ENCODE results near the gene RALGPS2.

DNA sequence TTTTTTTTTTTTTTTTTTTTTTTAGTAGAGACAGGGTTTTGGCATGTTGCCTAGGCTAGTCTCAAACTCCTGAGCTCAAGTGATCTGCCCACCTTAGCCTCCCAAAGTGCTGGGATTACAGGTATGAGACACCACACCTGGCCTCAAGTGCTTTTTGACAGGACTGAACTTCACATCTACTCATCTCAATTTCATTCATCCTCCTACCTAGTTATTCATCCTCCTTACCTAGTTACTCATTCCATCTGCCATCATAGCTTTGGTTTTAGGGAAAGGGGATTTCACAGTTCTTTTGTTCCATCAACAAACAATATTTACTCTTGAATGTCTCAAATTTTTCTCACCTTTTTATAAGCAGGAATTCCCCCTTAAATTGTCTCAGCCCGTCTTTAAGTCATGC is 38.6 kb upstream of the RALGPS2 start:
- TF ChIP-seq, protein P1, sequence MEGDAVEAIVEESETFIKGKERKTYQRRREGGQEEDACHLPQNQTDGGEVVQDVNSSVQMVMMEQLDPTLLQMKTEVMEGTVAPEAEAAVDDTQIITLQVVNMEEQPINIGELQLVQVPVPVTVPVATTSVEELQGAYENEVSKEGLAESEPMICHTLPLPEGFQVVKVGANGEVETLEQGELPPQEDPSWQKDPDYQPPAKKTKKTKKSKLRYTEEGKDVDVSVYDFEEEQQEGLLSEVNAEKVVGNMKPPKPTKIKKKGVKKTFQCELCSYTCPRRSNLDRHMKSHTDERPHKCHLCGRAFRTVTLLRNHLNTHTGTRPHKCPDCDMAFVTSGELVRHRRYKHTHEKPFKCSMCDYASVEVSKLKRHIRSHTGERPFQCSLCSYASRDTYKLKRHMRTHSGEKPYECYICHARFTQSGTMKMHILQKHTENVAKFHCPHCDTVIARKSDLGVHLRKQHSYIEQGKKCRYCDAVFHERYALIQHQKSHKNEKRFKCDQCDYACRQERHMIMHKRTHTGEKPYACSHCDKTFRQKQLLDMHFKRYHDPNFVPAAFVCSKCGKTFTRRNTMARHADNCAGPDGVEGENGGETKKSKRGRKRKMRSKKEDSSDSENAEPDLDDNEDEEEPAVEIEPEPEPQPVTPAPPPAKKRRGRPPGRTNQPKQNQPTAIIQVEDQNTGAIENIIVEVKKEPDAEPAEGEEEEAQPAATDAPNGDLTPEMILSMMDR (conservative IDR thresholded peaks at IDR 0.05; ENCODE audit: low read length): no peak
- no peak for TF ChIP-seq EZH2phosphoT487 (IDR thresholded peaks at IDR 0.05; ENCODE audit: borderline replicate concordance, low read depth, low read length)
